Neural cell (in vitro differentiated cells): Measurements from ENCODE around the gene KHK.

Experiments used
- CTCF ChIP-seq: fragments of 450-650 bp; IDR thresholded peaks from 2 replicates; pipeline ENCODE4 v1.5.1; 2014; ENCODE audit warnings: antibody characterized with exemption, mild to moderate bottlenecking, moderate library complexity; ENCODE audit not compliant: poor library complexity, severe bottlenecking
- EP300 ChIP-seq: fragments of 450-650 bp; conservative IDR thresholded peaks from 2 replicates; pipeline ENCODE4 v1.6.1; 2014; ENCODE audit warnings: antibody characterized with exemption, mild to moderate bottlenecking, moderate library complexity; ENCODE audit not compliant: poor library complexity, severe bottlenecking
- MXI1 ChIP-seq: fragments of 450-650 bp; conservative IDR thresholded peaks from 2 replicates; pipeline ENCODE4 v1.6.1; 2014; ENCODE audit warnings: antibody characterized with exemption, mild to moderate bottlenecking; ENCODE audit not compliant: poor library complexity, severe bottlenecking
- RAD21 ChIP-seq: fragments of 450-650 bp; conservative IDR thresholded peaks from 2 replicates; pipeline ENCODE4 v1.6.1; 2014; ENCODE audit warnings: antibody characterized with exemption, mild to moderate bottlenecking, moderate library complexity
- REST ChIP-seq: IDR thresholded peaks from 2 replicates; pipeline ENCODE4 v1.6.1; 2012; ENCODE audit warnings: borderline replicate concordance

GRCh38 chr2:27053321-27053720 is 33.3 kb upstream of the KHK start:
- TF ChIP-seq RAD21 (no peak), CTCF (no peak), REST (no peak), EP300 (no peak), MXI1 (no peak)
